Ovary (tissue), 10 donors: Measurements from ENCODE around the gene ERCC3. TPM values are rescaled to one million over a fixed set of nuclear protein-coding genes. Genes with fewer than 3 reads are reported as not detected.

Experiments used
- DNase-seq, 5 donors: peaks; one replicate each; pipeline ENCODE4 v3.0.0-alpha.2; 2019 to 2020
- H3K27ac ChIP-seq, 2 donors: fragments of 200-600 bp; one replicate each; pipeline versions ENCODE4 v1.5.1 to v1.8.0; 2019 to 2022
- H3K27me3 ChIP-seq: fragments of 200-600 bp; one replicate; pipeline ENCODE4 v1.8.0; 2022
- H3K36me3 ChIP-seq: fragments of 200-600 bp; sonication (generic); one replicate; pipeline ENCODE4 v1.5.1; 2019
- H3K4me1 ChIP-seq: one replicate; pipeline ENCODE4 v1.8.1; 2013; ENCODE audit warnings: mild to moderate bottlenecking, moderate library complexity; ENCODE audit not compliant: insufficient read depth
- H3K4me3 ChIP-seq: fragments of 200-600 bp; sonication (generic); one replicate; pipeline ENCODE4 v1.5.1; 2017
- H3K9me3 ChIP-seq, 2 donors: fragments of 200-600 bp in 1 of 2; sonication (generic) in 1 of 2; one replicate each; pipeline versions ENCODE4 v1.5.1 to v1.8.1; 2013 to 2019; ENCODE audit warnings: mild to moderate bottlenecking in 1 of 2, moderate library complexity in 1 of 2
- EP300 ChIP-seq: sonication (generic); formaldehyde crosslinking; IDR thresholded peaks from one replicate; pipeline ENCODE4 v1.6.1; 2017; ENCODE audit warnings: antibody characterized with exemption
- POLR2A ChIP-seq: fragments of 450-650 bp; IDR thresholded peaks from one replicate; pipeline ENCODE4 v1.6.1; 2017; ENCODE audit warnings: antibody characterized with exemption, mild to moderate bottlenecking, moderate library complexity
- WGBS, 3 donors: extraction: QIAGEN DNeasy Blood & Tissue Kit in 1 of 3; methylation state at CpG; one replicate each; pipeline versions ENCODE4 v1.1.5 to v1.1.7; 2013 to 2017; 5-methylcytosine and 5-hydroxymethylcytosine counted together
- intact Hi-C, 4 donors: fragments of 100-400 bp; cut with DNase I; formaldehyde crosslinking; loops; one replicate each; pipeline versions ENCODE4 v1.11.0 to v1.15.1; 2022 to 2023
- long read RNA-seq, 3 donors: library from polyadenylated mRNA in 2 of 3; unstranded in 2 of 3; transcript quantifications; one replicate each; pipeline ENCODE4 v2.0.0 and lab custom pipeline, GENCODE V29; 2021 to 2026
- polyA plus RNA-seq, 2 donors: library from polyadenylated mRNA; stranded (reverse); fragments of 200-250 nt in 1 of 2; fragments of 350-450 nt in 1 of 2; fragmentation: Illumina TruSeq in 1 of 2; extraction: RNeasy Lipid Tissue Mini Kit (QIAGEN cat#74804) in 1 of 2; gene quantifications; one replicate each; pipeline ENCODE4 v1.2.3, GENCODE V29; 2013 to 2014
- total RNA-seq, 7 donors: library from RNA; depleted of rRNA in 2 of 7; stranded (reverse); fragments of >200 nt in 2 of 7; fragmentation: NEBNext Ultra II Directional in 3 of 7; extraction: Animal tissue kit (Norgen Biotek cat#: 25700) in 3 of 7; gene quantifications; one replicate each; pipeline versions ENCODE4 v1.1.0 to v1.2.4, GENCODE V29; 2016 to 2023
- TF ChIP-seq, protein P1 (sequence below), 3 donors: fragments of 450-650 bp in 2 of 3; fragments of 200-600 bp in 1 of 3; IDR thresholded peaks; one replicate each; pipeline versions ENCODE4 v1.5.1 to v1.8.0; 2016 to 2022; ENCODE audit warnings: antibody characterized with exemption in 3 of 3, mild to moderate bottlenecking in 1 of 3
- donor health status: DM: no; HTN: no; CAD: no; lungs with moderate emphysema.
- donor health status: DM: no; HTN: no; CAD: no.
- donor health status: Bipolar disorder and iron deficiency.
- donor health status: DM: yes; HTN: yes; CAD: no.
- donor health status: DM: no; HTN: no; CAD: no.
- donor health status: DM: yes; HTN: yes; CAD: no.

Gene ERCC3
- total RNA-seq: 10 to 100 TPM; 26.8 to 38.2 (median 35.1) TPM
- polyA plus RNA-seq: 10 to 100 TPM; 28.3 to 56.9 TPM
- long read RNA-seq, donor 1, full-length matches to known transcripts: 122 of 148 reads
- long read RNA-seq, donor 1, partial matches to known transcripts: 8 of 148 reads
- long read RNA-seq, donor 1, other reads (novel, unspliced or antisense): 18 of 148 reads
- long read RNA-seq, donor 2, full-length matches to known transcripts: 30 of 35 reads
- long read RNA-seq, donor 2, partial matches to known transcripts: 5 of 35 reads
- long read RNA-seq, donor 2, other reads (novel, unspliced or antisense): 0 of 35 reads
- long read RNA-seq, donor 3, transcript ERCC3-201 (15 exons, 2,750 nt): major isoform, 49 of 76 reads
- long read RNA-seq, donor 3, partial matches to known transcripts: 6 of 76 reads
- long read RNA-seq, donor 3, other reads (novel, unspliced or antisense): 18 of 76 reads

DNA sequence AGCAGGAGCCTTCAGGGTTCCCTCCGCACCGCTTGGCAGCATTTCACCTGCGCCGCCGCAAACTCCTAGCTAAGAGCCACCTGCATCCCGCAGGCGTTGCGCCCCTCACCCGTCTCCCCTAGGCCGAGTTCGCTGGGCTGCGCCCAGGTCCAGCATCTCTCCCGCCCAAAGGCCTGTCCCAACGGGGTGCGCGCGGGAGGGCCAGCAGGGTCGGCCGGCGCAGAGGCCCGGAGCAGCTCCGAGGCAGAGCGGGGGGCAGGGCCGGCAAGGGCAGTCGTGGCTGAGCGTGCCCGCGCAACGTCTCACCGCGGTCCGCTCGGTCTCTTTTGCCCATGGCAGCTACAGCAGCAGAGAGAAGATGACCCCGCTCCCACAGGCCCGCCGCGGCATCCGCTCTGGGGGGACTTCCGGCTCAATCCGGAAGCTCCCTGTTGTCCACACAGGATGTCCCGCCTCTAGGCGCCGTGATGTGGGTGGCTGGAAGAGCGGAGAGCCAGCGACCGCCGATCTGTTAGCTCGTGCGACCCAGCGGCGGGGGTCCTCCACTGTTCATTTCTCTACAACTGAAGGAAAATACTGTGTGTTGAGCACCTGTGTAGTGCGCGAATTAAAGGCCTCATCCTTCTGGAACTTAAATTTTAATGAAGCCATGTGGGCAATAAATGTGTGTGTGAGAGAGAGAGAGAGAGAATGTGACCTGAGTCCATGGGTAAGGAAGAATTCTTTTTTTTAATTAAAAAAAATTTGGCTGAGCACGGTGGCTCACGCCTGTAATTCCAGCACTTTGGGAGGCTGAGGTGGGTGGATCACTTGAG lies at the start of gene ERCC3:
Gene ERCC3, minus strand, starts transcription at position 397 of the 815 bp plus-strand sequence. Its CDS starts 63 bp downstream, at position 334.
- no peaks in the 10 kb centered on the region for H3K9me3 ChIP-seq
- peaks cover 5% of the 10 kb centered on the region for H3K4me1 ChIP-seq
- H3K4me3 ChIP-seq: peak within 1 kb of the TSS; percentile 71
- DNase-seq: peak; percentile 78 to 90 (median 83)
- no peak for TF ChIP-seq EP300
- H3K27ac ChIP-seq: peak within 1 kb of the TSS; percentile 46 to 60
- no peaks in the 10 kb centered on the region for H3K36me3 ChIP-seq
- 0 to 1% (median 0%) methylated on average over 36 to 55 of the region's 55 CpGs for WGBS, 3 donors
- intact Hi-C loops: loop anchor here in 2 of 4 donors (10.0 kb wide), 2 partner anchors 199 to 229 kb away; no protein-coding TSS in a partner anchor
- no peaks in the 10 kb centered on the region for H3K27me3 ChIP-seq

DNA sequence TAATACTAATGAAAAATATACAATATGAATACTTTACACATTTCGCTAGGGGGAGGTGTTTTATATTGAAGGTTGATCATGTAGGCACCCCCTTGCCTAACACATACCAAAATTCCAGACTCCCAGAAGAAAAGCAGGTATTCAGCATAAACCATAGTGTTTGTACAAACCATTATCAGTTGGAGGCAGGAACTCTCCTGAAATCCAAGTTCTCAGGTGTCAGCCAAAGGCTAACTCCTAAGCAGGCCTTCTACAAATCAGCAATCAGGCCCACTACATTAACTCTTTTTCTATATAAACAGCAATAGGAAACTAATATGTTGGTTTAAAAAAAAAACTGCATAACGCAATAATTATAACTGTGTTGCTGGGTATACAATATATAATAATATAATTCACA lies 49.3 kb upstream of the ERCC3 start:
- 95 to 98% (median 97%) methylated on average over 2 of the region's 2 CpGs for WGBS, 3 donors
- DNase-seq: no peak

DNA sequence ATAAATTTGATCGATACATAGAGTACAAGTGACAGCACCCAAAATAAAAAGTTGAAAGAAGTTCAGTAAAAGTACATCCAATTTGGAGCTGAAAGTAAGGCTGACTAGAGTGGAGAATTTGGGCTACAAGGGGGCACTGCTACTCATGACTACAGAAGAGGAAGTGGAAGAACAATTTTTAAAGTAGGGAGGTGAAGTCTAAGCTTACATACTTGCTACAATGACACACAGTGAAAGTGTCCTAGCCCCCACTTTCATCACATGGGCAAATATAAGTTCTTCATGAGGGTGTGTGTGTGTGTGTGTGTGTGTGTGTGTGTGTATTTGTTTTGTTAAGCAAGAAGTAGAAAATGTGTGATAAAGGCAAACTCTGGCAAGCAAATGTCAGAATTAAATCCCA lies 48.2 kb upstream of the ERCC3 start:
- DNase-seq: no peak
- no peak overlapping the region for H3K4me3 ChIP-seq
- H3K27me3 ChIP-seq: no peaks in the 10 kb centered on the region
- 97 to 100% (median 98%) methylated on average over 1 of the region's 1 CpG for WGBS, 3 donors
- no peaks in the 10 kb centered on the region for H3K4me1 ChIP-seq
- no peaks in the 10 kb centered on the region for H3K9me3 ChIP-seq
- H3K36me3 ChIP-seq: no peaks in the 10 kb centered on the region
- H3K27ac ChIP-seq: no peak overlapping the region
- intact Hi-C loops: loop anchor here in 1 of 4 donors (10.0 kb wide), 1 partner anchor 123 kb away; no protein-coding TSS in a partner anchor
- TF ChIP-seq POLR2A: no peak
- TF ChIP-seq, protein P1, sequence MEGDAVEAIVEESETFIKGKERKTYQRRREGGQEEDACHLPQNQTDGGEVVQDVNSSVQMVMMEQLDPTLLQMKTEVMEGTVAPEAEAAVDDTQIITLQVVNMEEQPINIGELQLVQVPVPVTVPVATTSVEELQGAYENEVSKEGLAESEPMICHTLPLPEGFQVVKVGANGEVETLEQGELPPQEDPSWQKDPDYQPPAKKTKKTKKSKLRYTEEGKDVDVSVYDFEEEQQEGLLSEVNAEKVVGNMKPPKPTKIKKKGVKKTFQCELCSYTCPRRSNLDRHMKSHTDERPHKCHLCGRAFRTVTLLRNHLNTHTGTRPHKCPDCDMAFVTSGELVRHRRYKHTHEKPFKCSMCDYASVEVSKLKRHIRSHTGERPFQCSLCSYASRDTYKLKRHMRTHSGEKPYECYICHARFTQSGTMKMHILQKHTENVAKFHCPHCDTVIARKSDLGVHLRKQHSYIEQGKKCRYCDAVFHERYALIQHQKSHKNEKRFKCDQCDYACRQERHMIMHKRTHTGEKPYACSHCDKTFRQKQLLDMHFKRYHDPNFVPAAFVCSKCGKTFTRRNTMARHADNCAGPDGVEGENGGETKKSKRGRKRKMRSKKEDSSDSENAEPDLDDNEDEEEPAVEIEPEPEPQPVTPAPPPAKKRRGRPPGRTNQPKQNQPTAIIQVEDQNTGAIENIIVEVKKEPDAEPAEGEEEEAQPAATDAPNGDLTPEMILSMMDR (IDR thresholded peaks at IDR 0.05): no peak
- no peak for TF ChIP-seq EP300

More for the DNA sequence above, 49.3 kb upstream of the ERCC3 start:
- no peak overlapping the region for H3K4me3 ChIP-seq
- TF ChIP-seq POLR2A: no peak
- TF ChIP-seq, protein P1 (IDR thresholded peaks at IDR 0.05): no peak
- no peak for TF ChIP-seq EP300
- H3K27ac ChIP-seq: no peak overlapping the region
- no peaks in the 10 kb centered on the region for H3K36me3 ChIP-seq
- intact Hi-C loops: loop anchor here in 1 of 4 donors (10.0 kb wide), 1 partner anchor 122 kb away; no protein-coding TSS in a partner anchor
- H3K9me3 ChIP-seq: no peaks in the 10 kb centered on the region
- H3K4me1 ChIP-seq: no peaks in the 10 kb centered on the region
- no peaks in the 10 kb centered on the region for H3K27me3 ChIP-seq

DNA sequence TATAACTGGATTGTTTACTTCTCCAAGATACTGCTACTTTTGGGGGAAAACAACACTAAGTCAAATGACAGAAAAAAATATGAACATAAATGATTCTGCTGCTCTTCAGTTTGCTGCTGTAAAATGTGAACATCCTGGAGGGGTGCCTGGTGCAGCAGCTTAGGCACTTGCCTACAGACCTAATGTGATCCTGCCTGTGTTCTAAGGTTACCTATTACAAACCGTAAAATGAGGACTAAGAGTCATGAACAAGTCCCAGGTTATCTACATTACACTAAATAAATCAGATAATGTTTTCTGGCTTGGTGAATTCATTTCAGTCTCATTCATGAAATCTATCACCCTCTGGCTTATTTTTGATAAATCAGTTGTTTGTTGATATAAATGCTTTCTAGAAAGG lies 38.4 kb upstream of the ERCC3 start:
- H3K4me1 ChIP-seq: no peaks in the 10 kb centered on the region
- intact Hi-C loops: loop anchor here in 1 of 4 donors (5.0 kb wide), 1 partner anchor 145 kb away; no protein-coding TSS in a partner anchor
- no peak overlapping the region for H3K27ac ChIP-seq
- DNase-seq: no peak
- no peaks in the 10 kb centered on the region for H3K9me3 ChIP-seq
- no peaks in the 10 kb centered on the region for H3K27me3 ChIP-seq
- no peaks in the 10 kb centered on the region for H3K36me3 ChIP-seq
- WGBS, 3 donors: 90 to 96% (median 94%) methylated on average over 1 of the region's 1 CpG
- H3K4me3 ChIP-seq: no peak overlapping the region
- no peak for TF ChIP-seq EP300
- no peak for TF ChIP-seq POLR2A
- TF ChIP-seq, protein P1 (IDR thresholded peaks at IDR 0.05): no peak
